Suprapubic skin (tissue), 4 donors: ENCODE data around the gene LSM4. TPM values are rescaled to one million over a fixed set of nuclear protein-coding genes. Genes with fewer than 3 reads are reported as not detected.

ENCODE experiments used
- DNase-seq, 2 donors: peaks; one replicate each; pipeline ENCODE4 v3.0.0-alpha.2; 2019; ENCODE audit warnings: low spot score in 2 of 2
- H3K27ac ChIP-seq: fragments of 200-600 bp; sonication (generic); one replicate; pipeline ENCODE4 v1.5.1; 2019
- H3K27me3 ChIP-seq: fragments of 200-600 bp; sonication (generic); one replicate; pipeline ENCODE4 v1.5.1; 2019
- H3K36me3 ChIP-seq: fragments of 200-600 bp; sonication (generic); one replicate; pipeline ENCODE4 v1.5.1; 2019
- H3K4me1 ChIP-seq: fragments of 200-600 bp; sonication (generic); one replicate; pipeline ENCODE4 v1.5.1; 2019
- H3K4me3 ChIP-seq: fragments of 200-600 bp; sonication (generic); one replicate; pipeline ENCODE4 v1.5.1; 2019; ENCODE audit warnings: mild to moderate bottlenecking
- H3K9me3 ChIP-seq: fragments of 200-600 bp; sonication (generic); one replicate; pipeline ENCODE4 v1.5.1; 2019
- EP300 ChIP-seq: sonication (generic); formaldehyde crosslinking; IDR thresholded peaks from one replicate; pipeline ENCODE4 v1.6.1; 2017; ENCODE audit warnings: antibody characterized with exemption
- POLR2A ChIP-seq, 2 donors: fragments of 450-650 bp; IDR thresholded peaks; one replicate each; pipeline ENCODE4 v1.6.1; 2017; ENCODE audit warnings: antibody characterized with exemption in 2 of 2, mild to moderate bottlenecking in 2 of 2, moderate library complexity in 2 of 2
- POLR2AphosphoS5 ChIP-seq, 3 donors: sonication (generic); formaldehyde crosslinking; IDR thresholded peaks; one replicate each; pipeline ENCODE4 v1.6.1; 2017; ENCODE audit warnings: antibody characterized with exemption in 3 of 3
- WGBS: methylation state at CpG from one replicate; pipeline ENCODE4 v1.1.5; 2018; 5-methylcytosine and 5-hydroxymethylcytosine counted together
- total RNA-seq, 4 donors: library from RNA; depleted of rRNA; stranded (reverse); fragments of >200 nt; gene quantifications; one replicate each; pipeline ENCODE4 v1.1.0, GENCODE V29; 2016
- TF ChIP-seq, protein P1 (sequence below), 2 donors: fragments of 200-600 bp in 1 of 2; fragments of 450-650 bp in 1 of 2; sonication (generic) in 1 of 2; IDR thresholded peaks; one replicate each; pipeline ENCODE4 v1.5.1; 2016 to 2019; ENCODE audit warnings: antibody characterized with exemption in 2 of 2, mild to moderate bottlenecking in 1 of 2, moderate library complexity in 1 of 2

Gene LSM4
- total RNA-seq, 4 donors from 2014 or later, result 53.1 to 115 (median 103) TPM

DNA sequence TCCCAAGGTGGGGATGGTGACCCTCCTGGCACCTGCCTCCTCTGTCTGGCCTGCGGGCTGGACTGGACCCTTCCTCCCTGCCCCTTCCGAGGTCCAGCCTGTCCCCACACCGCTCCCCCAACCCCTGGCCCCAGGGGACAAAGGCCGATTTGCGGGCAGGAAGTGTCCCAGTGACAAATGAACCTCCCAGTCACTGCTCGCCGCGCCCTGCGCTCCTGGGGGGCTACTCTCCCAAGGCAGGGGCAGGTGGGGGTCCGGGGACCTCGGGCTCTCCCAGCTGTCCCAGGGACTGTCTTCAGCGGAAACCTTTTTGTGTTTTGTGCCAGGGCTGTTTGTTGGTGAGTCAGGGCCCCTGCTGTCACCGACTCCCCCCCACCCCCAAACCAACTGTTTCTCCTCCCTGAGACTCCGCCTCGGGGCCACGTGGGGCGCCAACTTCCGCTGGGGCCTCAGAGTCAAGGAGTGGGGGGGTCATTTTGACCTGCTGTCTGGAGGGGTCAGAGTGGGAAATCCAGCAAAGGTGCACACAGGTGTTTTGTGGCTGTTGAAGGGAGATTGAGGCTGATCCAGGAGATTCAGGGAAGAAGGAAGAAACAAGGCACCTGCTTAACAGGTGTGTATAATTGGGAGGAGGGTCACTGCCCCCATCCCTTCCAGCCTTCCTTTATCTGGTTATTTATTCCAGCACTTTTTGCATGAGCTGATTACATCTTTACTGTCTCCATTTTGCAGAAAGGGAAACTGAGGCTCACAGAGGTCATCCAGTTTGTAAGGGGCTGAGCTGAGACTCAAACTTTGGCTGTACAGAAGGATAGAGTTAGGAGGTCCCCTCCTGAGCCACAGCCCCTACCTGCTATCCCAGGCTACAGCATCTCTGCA lies 18.4 kb upstream of the LSM4 start:
- TF ChIP-seq, protein P1, sequence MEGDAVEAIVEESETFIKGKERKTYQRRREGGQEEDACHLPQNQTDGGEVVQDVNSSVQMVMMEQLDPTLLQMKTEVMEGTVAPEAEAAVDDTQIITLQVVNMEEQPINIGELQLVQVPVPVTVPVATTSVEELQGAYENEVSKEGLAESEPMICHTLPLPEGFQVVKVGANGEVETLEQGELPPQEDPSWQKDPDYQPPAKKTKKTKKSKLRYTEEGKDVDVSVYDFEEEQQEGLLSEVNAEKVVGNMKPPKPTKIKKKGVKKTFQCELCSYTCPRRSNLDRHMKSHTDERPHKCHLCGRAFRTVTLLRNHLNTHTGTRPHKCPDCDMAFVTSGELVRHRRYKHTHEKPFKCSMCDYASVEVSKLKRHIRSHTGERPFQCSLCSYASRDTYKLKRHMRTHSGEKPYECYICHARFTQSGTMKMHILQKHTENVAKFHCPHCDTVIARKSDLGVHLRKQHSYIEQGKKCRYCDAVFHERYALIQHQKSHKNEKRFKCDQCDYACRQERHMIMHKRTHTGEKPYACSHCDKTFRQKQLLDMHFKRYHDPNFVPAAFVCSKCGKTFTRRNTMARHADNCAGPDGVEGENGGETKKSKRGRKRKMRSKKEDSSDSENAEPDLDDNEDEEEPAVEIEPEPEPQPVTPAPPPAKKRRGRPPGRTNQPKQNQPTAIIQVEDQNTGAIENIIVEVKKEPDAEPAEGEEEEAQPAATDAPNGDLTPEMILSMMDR (IDR thresholded peaks at IDR 0.05), result no peak
- TF ChIP-seq EP300, result no peak
- no peak for TF ChIP-seq POLR2AphosphoS5 (IDR thresholded peaks at IDR 0.05)
- peak in 1 of 2 donors; percentile 21 for TF ChIP-seq POLR2A (IDR thresholded peaks at IDR 0.05)
- no peaks in the 10 kb centered on the region for H3K9me3 ChIP-seq
- peak in 1 of 2 donors; percentile 77 for DNase-seq
- peaks cover 18% of the 10 kb centered on the region for H3K4me1 ChIP-seq
- 20% methylated on average over 1 of the region's 18 CpGs for WGBS
- peak overlapping the region; percentile 64 for H3K27ac ChIP-seq
- peak overlapping the region; percentile 83 for H3K4me3 ChIP-seq
- H3K27me3 ChIP-seq, result no peaks in the 10 kb centered on the region
- H3K36me3 ChIP-seq, result no peaks in the 10 kb centered on the region

DNA sequence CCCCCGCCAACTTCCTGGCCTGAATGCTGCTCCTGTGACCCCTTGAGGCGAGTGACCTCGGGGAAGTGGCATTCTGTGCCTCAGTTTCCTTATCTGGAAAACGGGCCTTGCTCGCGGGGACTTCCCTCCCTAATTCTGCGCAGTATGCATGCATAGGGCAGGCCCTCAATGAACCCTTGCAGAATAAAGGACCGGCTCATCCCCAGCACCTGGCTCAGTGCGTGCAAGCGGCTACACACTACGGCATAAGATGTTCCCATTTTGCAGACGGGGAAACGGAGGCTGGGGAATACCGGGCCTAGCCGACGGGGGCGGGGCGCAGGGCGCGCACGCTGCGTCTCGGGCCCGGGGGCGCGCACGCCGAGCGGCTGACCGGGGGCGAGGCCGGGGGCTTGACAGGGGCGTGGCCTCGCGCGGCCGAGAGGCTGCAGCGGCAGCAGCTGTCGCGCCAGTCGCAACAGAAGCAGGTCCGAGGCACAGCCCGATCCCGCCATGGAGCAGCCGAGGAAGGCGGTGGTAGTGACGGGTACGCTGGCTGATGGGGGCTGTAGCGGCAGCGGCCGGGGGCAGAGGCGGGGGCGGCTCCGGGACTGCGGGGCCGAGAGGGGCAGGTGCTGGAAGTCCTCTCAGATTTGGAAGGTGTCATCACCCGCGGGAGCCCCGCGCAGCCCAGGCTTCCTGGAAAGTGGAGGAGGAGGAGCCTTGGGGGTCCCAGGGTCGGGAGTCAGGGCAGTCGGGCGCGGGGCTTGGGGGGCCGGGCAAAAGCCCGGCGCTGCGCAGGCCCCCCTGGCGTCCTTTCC lies 17.5 kb upstream of the LSM4 start, which contains the start of gene PGPEP1:
Gene PGPEP1, plus strand, starts transcription at position 409 of the 800 bp plus-strand sequence. Its CDS starts 84 bp downstream, at position 493.
- H3K4me3 ChIP-seq, result peak within 1 kb of the TSS; percentile 83
- peak in 1 of 2 donors; percentile 83 for DNase-seq
- no peak for TF ChIP-seq EP300
- peaks cover 18% of the 10 kb centered on the region for H3K4me1 ChIP-seq
- peak within 1 kb of the TSS; percentile 64 for H3K27ac ChIP-seq
- H3K36me3 ChIP-seq, result no peaks in the 10 kb centered on the region
- 6% methylated on average over 29 of the region's 69 CpGs for WGBS
- no peaks in the 10 kb centered on the region for H3K27me3 ChIP-seq
- H3K9me3 ChIP-seq, result no peaks in the 10 kb centered on the region

DNA sequence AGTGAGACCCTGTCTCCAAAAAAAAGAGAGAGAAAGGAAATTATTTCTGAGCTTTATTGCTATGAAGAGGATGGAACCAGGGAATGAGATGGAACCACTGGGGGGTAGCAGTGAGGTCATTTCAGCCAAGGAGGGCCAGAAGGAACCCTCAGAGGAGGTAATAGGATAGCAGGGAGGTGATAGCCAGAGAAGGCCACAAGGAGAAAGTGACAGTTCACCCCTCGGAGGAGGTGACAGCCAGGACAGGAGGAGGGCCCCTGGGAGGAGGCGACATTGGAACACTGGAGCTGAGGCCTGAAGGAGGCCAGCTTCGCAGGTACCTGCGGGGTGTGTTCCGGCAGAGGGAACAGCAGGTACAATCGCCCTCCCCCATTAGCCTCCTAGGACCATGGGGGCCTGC lies 16.8 kb upstream of the LSM4 start:
- TF ChIP-seq, protein P1 (IDR thresholded peaks at IDR 0.05), result no peak
- no peak for TF ChIP-seq EP300
- TF ChIP-seq POLR2A (IDR thresholded peaks at IDR 0.05), result no peak
- TF ChIP-seq POLR2AphosphoS5 (IDR thresholded peaks at IDR 0.05), result no peak
- H3K36me3 ChIP-seq, result no peaks in the 10 kb centered on the region
- no peaks in the 10 kb centered on the region for H3K27me3 ChIP-seq
- no peak for DNase-seq
- peaks cover 18% of the 10 kb centered on the region for H3K4me1 ChIP-seq
- 55% methylated on average over 6 of the region's 6 CpGs for WGBS
- H3K4me3 ChIP-seq, result peak overlapping the region; percentile 83
- H3K27ac ChIP-seq, result no peak overlapping the region
- H3K9me3 ChIP-seq, result no peaks in the 10 kb centered on the region

DNA sequence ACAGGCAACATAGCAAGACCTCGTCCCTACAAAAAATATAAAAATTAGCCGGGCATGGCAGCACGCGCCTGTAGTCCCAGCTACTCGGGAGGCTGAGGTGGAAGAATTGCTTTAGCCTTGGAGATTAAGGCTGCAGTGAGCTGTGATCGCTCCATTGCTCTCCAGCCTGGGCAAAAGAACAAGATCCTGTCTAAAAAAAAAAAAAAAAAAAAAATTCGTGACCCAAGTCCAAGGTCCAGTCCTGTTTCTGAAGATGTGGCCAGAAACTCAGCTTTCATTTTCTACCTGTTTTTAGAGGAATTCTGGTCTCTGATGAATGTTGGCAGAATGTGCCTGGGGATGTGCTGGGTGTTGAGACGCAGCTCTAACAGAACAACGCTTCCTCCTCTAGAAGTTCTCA lies 15.7 kb upstream of the LSM4 start:
- no peak overlapping the region for H3K4me3 ChIP-seq
- H3K27ac ChIP-seq, result no peak overlapping the region
- TF ChIP-seq, protein P1 (IDR thresholded peaks at IDR 0.05), result no peak
- TF ChIP-seq EP300 (no peak), POLR2A (IDR thresholded peaks at IDR 0.05) (no peak), POLR2AphosphoS5 (IDR thresholded peaks at IDR 0.05) (no peak)
- no peaks in the 10 kb centered on the region for H3K9me3 ChIP-seq
- 81% methylated on average over 9 of the region's 9 CpGs for WGBS
- no peaks in the 10 kb centered on the region for H3K36me3 ChIP-seq
- no peak for DNase-seq
- peaks cover 18% of the 10 kb centered on the region for H3K4me1 ChIP-seq
- no peaks in the 10 kb centered on the region for H3K27me3 ChIP-seq

DNA sequence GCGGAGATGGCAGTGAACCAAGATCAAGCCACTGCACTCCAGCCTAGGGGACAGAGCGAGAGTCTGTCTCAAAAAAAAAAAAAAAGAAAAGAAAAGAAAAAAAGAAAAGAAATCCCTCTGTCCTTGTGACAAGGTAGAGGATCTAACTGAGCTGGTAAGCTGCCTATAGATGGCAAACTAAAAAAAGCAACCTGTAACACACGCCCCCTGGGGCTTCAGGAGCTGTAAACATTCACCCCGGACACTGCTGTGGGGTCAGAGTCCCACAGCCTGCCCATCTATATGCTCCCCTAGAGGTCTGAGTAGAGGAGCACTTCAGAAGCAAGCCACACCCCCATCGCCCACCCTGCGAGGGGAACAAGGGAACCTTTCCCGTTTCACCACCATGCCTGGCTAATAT lies 13.2 kb upstream of the LSM4 start:
- no peak overlapping the region for H3K27ac ChIP-seq
- TF ChIP-seq, protein P1 (IDR thresholded peaks at IDR 0.05), result no peak
- TF ChIP-seq POLR2AphosphoS5 (IDR thresholded peaks at IDR 0.05) (no peak), EP300 (no peak), POLR2A (IDR thresholded peaks at IDR 0.05) (no peak)
- no peaks in the 10 kb centered on the region for H3K27me3 ChIP-seq
- H3K36me3 ChIP-seq, result no peaks in the 10 kb centered on the region
- DNase-seq, result no peak
- WGBS, result 58% methylated on average over 7 of the region's 7 CpGs
- H3K9me3 ChIP-seq, result no peaks in the 10 kb centered on the region
- H3K4me1 ChIP-seq, result peaks cover 12% of the 10 kb centered on the region
- no peak overlapping the region for H3K4me3 ChIP-seq
